Caco-2 (cell line): ENCODE measurements around the gene MYO9A. TPM values are rescaled to one million over a fixed set of nuclear protein-coding genes. Genes with fewer than 3 reads are reported as not detected.
A peak's percentile ranks its signal among the peaks of the same experiment; 100 is the strongest.

Experiments
- BruUV-seq: library from RNA; stranded (reverse); fragments of 400-500 nt; replicated peaks from 2 replicates; lab custom pipeline; 2021; lab: Mats Ljungman, UMichigan
- CTCF ChIA-PET: fragments of 300-600 bp; sonication (Branson Sonifier 250); formaldehyde crosslinking; loops from one replicate; lab custom pipeline; 2022; ENCODE audit warnings: antibody characterized with exemption; lab: Charles Lee
- POLR2A ChIA-PET: fragments of 300-600 bp; sonication (Branson Sonifier 250); formaldehyde crosslinking; loops from one replicate; lab custom pipeline; 2022; ENCODE audit warnings: antibody characterized with exemption; lab: Charles Lee
- DNase-seq, 2 experiments: peaks; one replicate each; pipeline versions ENCODE4 v3.0.0 to v3.0.0-alpha.2; 2020 to 2022
- H3K27me3 ChIP-seq: replicated peaks from 2 replicates; pipeline ENCODE4 v1.6.0; 2011; ENCODE audit warnings: low read length; ENCODE audit not compliant: control insufficient read depth, insufficient read depth
- H3K36me3 ChIP-seq: 2 replicates; pipeline ENCODE4 v1.5.1; 2011; ENCODE audit warnings: low read length; ENCODE audit not compliant: control insufficient read depth, insufficient read depth
- H3K4me1 ChIP-seq: fragments of 250-450 bp; sonication (Bioruptor Pico); 2 replicates; pipeline ENCODE4 v1.5.1; 2020; ENCODE audit warnings: mild to moderate bottlenecking
- H3K4me3 ChIP-seq: 2 replicates; pipeline ENCODE4 v1.5.1; 2011; ENCODE audit warnings: low read depth, mild to moderate bottlenecking, control low read depth, low read length
- H3K9me3 ChIP-seq: fragments of 250-450 bp; sonication (Bioruptor Pico); 2 replicates; pipeline ENCODE4 v1.5.1; 2020; ENCODE audit warnings: mild to moderate bottlenecking, moderate library complexity
- H3K27ac Mint-ChIP-seq: one replicate; pipeline ENCODE4 v1.8.0; 2022; ENCODE audit warnings: mixed read lengths; ENCODE audit not compliant: unreplicated experiment
- H3K27me3 Mint-ChIP-seq: one replicate; pipeline ENCODE4 v1.8.0; 2022; ENCODE audit warnings: mixed read lengths; ENCODE audit not compliant: insufficient read depth, unreplicated experiment
- H3K36me3 Mint-ChIP-seq: one replicate; pipeline ENCODE4 v1.8.0; 2022; ENCODE audit warnings: mild to moderate bottlenecking, mixed read lengths; ENCODE audit not compliant: insufficient read depth, unreplicated experiment
- H3K4me1 Mint-ChIP-seq: one replicate; pipeline ENCODE4 v1.8.0; 2022; ENCODE audit warnings: low read depth, mixed read lengths; ENCODE audit not compliant: unreplicated experiment
- H3K4me3 Mint-ChIP-seq: one replicate; pipeline ENCODE4 v1.8.0; 2022; ENCODE audit warnings: mild to moderate bottlenecking, moderate library complexity, mixed read lengths; ENCODE audit not compliant: unreplicated experiment
- H3K9me3 Mint-ChIP-seq: one replicate; pipeline ENCODE4 v1.8.0; 2022; ENCODE audit warnings: mixed read lengths; ENCODE audit not compliant: unreplicated experiment
- CTCF ChIP-seq, 2 experiments: fragments of 200-600 bp in 1 of 2; IDR thresholded peaks; 1 replicate in 1 of 2; 2 replicates in 1 of 2; pipeline versions ENCODE4 v1.5.1 to v1.8.0; 2011 to 2022; ENCODE audit warnings: antibody characterized with exemption in 1 of 2, control low read depth in 1 of 2, inconsistent platforms in 1 of 2, low read depth in 1 of 2, low read length in 1 of 2, mild to moderate bottlenecking in 1 of 2, moderate library complexity in 1 of 2; ENCODE audit not compliant: insufficient read depth in 1 of 2, severe bottlenecking in 1 of 2, unreplicated experiment in 1 of 2
- intact Hi-C: fragments of 100-400 bp; cut with micrococcal nuclease; formaldehyde crosslinking; loops from one replicate; pipeline ENCODE4 v1.10.0; 2022; ENCODE audit not compliant: unreplicated experiment
- total RNA-seq: library from RNA; stranded (reverse); gene quantifications from 2 replicates; pipeline ENCODE4 v1.2.3, GENCODE V29; 2022

Gene MYO9A
- total RNA-seq, 1 experiment from 2014 or later, result 71.9 TPM

GRCh38 chr15:72113347-72114031 is 4.5 kb downstream of the MYO9A start:
- BruUV-seq, result no TSS peak
- H3K27ac Mint-ChIP-seq, result peak overlapping the region; percentile 7
- H3K36me3 Mint-ChIP-seq, result peaks cover 28% of the 10 kb centered on the region
- H3K4me1 Mint-ChIP-seq, result peaks cover 32% of the 10 kb centered on the region
- H3K27me3 Mint-ChIP-seq, result no peaks in the 10 kb centered on the region
- H3K9me3 Mint-ChIP-seq, result no peaks in the 10 kb centered on the region
- H3K4me3 Mint-ChIP-seq, result peak overlapping the region; percentile 2
- no peak overlapping the region for H3K4me3 ChIP-seq
- H3K36me3 ChIP-seq, result no peaks in the 10 kb centered on the region
- H3K4me1 ChIP-seq, result peaks cover 40% of the 10 kb centered on the region
- intact Hi-C loops, result loop anchor here (10.0 kb wide), 1 partner anchor 139 kb away; no protein-coding TSS in a partner anchor
- H3K9me3 ChIP-seq, result no peaks in the 10 kb centered on the region
- no peaks in the 10 kb centered on the region for H3K27me3 ChIP-seq
- ChIA-PET POLR2A (no interaction called here), CTCF (interaction anchor here (1.0 kb wide), 1 partner anchor 42 kb away, joined by 3 read pairs; no protein-coding TSS in a partner anchor)
- no peak for TF ChIP-seq CTCF (IDR thresholded peaks at IDR 0.05; ENCODE audit: insufficient read depth in 1 of 2, low read depth in 1 of 2, low read length in 1 of 2, severe bottlenecking in 1 of 2, unreplicated experiment in 1 of 2)
- DNase-seq, result no peak

GRCh38 chr15:72112805-72113204 is 5.1 kb downstream of the MYO9A start:
- Mint-ChIP-seq H3K4me3 (peak overlapping the region; percentile 2), H3K9me3 (no peaks in the 10 kb centered on the region), H3K27me3 (no peaks in the 10 kb centered on the region), H3K27ac (peak overlapping the region; percentile 7), H3K36me3 (peaks cover 22% of the 10 kb centered on the region), H3K4me1 (peaks cover 31% of the 10 kb centered on the region)
- Histone ChIP-seq H3K4me3 (no peak overlapping the region), H3K9me3 (no peaks in the 10 kb centered on the region), H3K36me3 (no peaks in the 10 kb centered on the region), H3K27me3 (no peaks in the 10 kb centered on the region), H3K4me1 (peaks cover 47% of the 10 kb centered on the region)
- no peak for DNase-seq
- POLR2A ChIA-PET, result interaction anchor here (0.5 kb wide), 1 partner anchor 70 kb away, joined by 3 read pairs; no protein-coding TSS in a partner anchor
- BruUV-seq, result no TSS peak
- CTCF ChIA-PET, result no interaction called here
- TF ChIP-seq CTCF (IDR thresholded peaks at IDR 0.05; ENCODE audit: insufficient read depth in 1 of 2, low read depth in 1 of 2, low read length in 1 of 2, severe bottlenecking in 1 of 2, unreplicated experiment in 1 of 2), result no peak
- intact Hi-C loops, result loop anchor here (10.0 kb wide), 1 partner anchor 138 kb away; no protein-coding TSS in a partner anchor

- Mint-ChIP-seq H3K36me3 (peaks cover 17% of the 10 kb centered on the region), H3K27me3 (no peaks in the 10 kb centered on the region), H3K4me3 (no peak overlapping the region), H3K4me1 (peaks cover 31% of the 10 kb centered on the region), H3K27ac (no peak overlapping the region), H3K9me3 (no peaks in the 10 kb centered on the region)
- TF ChIP-seq CTCF (IDR thresholded peaks at IDR 0.05; ENCODE audit: insufficient read depth in 1 of 2, low read depth in 1 of 2, low read length in 1 of 2, severe bottlenecking in 1 of 2, unreplicated experiment in 1 of 2), result no peak
- Histone ChIP-seq H3K4me1 (peaks cover 50% of the 10 kb centered on the region), H3K4me3 (no peak overlapping the region), H3K36me3 (no peaks in the 10 kb centered on the region), H3K27me3 (no peaks in the 10 kb centered on the region), H3K9me3 (no peaks in the 10 kb centered on the region)
- ChIA-PET CTCF (no interaction called here), POLR2A (interaction anchor here (0.5 kb wide), 1 partner anchor 69 kb away, joined by 3 read pairs; no protein-coding TSS in a partner anchor)
- DNase-seq, result no peak
- no TSS peak for BruUV-seq
- intact Hi-C loops, result loop anchor here (10.0 kb wide), 1 partner anchor 137 kb away; no protein-coding TSS in a partner anchor
Measured at GRCh38 chr15:72112116-72112515, 5.8 kb downstream of the MYO9A start.
